Body of pancreas (tissue), 4 donors: ENCODE measurements around the gene STOX2. TPM values are rescaled to one million over a fixed set of nuclear protein-coding genes. Genes with fewer than 3 reads are reported as not detected.
A peak's percentile ranks its signal among the peaks of the same experiment; 100 is the strongest.

Experiments used
- ATAC-seq: fragments of 150-250 bp; one replicate; pipeline ENCODE4 v1.9.1; 2016
- DNase-seq, 4 donors: peaks; one replicate each; pipeline ENCODE4 v3.0.0-alpha.2; 2019
- H3K27ac ChIP-seq, 4 donors: fragments of 200-600 bp; sonication (generic); 1 replicate in 3 of 4; 2 replicates in 1 of 4; pipeline versions ENCODE4 v1.5.1 to v1.6.1; 2016 to 2019; ENCODE audit warnings: mild to moderate bottlenecking in 1 of 4, mixed read lengths in 1 of 4, moderate library complexity in 1 of 4
- H3K27me3 ChIP-seq, 2 donors: fragments of 200-600 bp; sonication (generic); one replicate each; pipeline ENCODE4 v1.6.0; 2016; ENCODE audit warnings: mild to moderate bottlenecking in 1 of 2
- H3K36me3 ChIP-seq, 2 donors: fragments of 200-600 bp; sonication (generic); replicated peaks in 1 of 2; 2 replicates each; pipeline ENCODE4 v1.5.1; 2016; ENCODE audit warnings: low read depth in 2 of 2; ENCODE audit not compliant: insufficient read depth in 1 of 2
- H3K4me1 ChIP-seq: fragments of 200-600 bp; sonication (generic); one replicate; pipeline ENCODE4 v1.6.0; 2016
- H3K4me3 ChIP-seq, 2 donors: fragments of 200-600 bp; sonication (generic); 1 replicate in 1 of 2; 2 replicates in 1 of 2; pipeline ENCODE4 v1.5.1; 2016 to 2019
- H3K9me3 ChIP-seq, 3 donors: fragments of 200-600 bp; sonication (generic); 1 replicate in 2 of 3; 2 replicates in 1 of 3; pipeline ENCODE4 v1.5.1; 2016
- POLR2A ChIP-seq, 3 donors: fragments of 450-650 bp; IDR thresholded peaks; one replicate each; pipeline ENCODE4 v1.6.1; 2016; ENCODE audit warnings: antibody characterized with exemption in 3 of 3, mild to moderate bottlenecking in 2 of 3
- WGBS, 2 donors: methylation state at CpG; one replicate each; pipeline ENCODE4 v1.1.5; 2017; 5-methylcytosine and 5-hydroxymethylcytosine counted together
- intact Hi-C: fragments of 100-400 bp; cut with DNase I; formaldehyde crosslinking; loops from one replicate; pipeline ENCODE4 v1.15.1; 2023
- total RNA-seq, 2 donors: library from RNA; depleted of rRNA; stranded (reverse); fragments of >200 nt; gene quantifications; one replicate each; pipeline ENCODE4 v1.1.0, GENCODE V29; 2016
- TF ChIP-seq, protein P1 (sequence below), 7 experiments: fragments of 450-650 bp in 4 of 7; fragments of 200-600 bp in 3 of 7; sonication (generic) in 3 of 7; IDR thresholded peaks; one replicate each; pipeline ENCODE4 v1.5.1; 2016 to 2019; ENCODE audit warnings: antibody characterized with exemption in 7 of 7

STOX2 gene, protein sequence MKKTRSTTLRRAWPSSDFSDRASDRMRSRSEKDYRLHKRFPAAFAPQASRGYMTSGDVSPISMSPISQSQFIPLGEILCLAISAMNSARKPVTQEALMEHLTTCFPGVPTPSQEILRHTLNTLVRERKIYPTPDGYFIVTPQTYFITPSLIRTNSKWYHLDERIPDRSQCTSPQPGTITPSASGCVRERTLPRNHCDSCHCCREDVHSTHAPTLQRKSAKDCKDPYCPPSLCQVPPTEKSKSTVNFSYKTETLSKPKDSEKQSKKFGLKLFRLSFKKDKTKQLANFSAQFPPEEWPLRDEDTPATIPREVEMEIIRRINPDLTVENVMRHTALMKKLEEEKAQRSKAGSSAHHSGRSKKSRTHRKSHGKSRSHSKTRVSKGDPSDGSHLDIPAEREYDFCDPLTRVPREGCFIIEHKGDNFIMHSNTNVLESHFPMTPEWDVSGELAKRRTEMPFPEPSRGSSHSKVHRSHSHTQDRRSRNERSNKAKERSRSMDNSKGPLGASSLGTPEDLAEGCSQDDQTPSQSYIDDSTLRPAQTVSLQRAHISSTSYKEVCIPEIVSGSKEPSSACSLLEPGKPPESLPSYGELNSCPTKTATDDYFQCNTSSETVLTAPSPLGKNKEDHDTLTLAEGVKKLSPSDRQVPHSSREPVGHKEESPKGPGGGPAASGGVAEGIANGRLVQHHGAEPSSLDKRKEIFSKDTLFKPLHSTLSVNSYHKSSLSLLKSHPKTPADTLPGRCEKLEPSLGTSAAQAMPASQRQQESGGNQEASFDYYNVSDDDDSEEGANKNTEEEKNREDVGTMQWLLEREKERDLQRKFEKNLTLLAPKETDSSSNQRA (N-terminal part only)
- total RNA-seq, result 10 to 100 TPM; 15.0 to 15.8 TPM

DNA sequence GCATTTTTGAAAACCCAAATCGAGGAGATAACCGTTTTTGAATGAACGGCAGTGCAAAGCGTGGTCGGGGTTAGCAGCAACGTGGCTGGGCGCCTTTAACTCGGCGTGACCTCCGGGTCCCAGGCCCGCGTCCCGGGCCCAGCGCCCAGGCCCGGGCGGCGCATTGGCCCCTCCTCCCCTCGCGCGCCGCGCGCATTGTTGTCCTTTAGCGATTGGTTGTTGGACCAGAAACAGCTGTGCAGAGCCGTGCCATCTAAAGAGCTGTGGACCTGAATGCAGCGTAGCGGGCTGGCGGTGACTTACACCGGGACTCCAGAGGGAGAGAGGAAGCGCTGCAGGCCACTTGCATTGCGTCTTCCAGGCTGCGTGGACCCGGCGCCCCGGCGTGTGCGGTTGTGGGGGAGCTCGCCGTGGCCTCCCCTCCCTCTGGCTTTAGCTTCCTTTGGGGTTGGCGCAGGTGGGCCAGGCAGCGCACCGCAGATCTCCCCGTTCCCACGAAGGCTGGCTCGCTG, at the start of gene STOX2:
TSS of gene STOX2 (plus strand) at position 227 of the 512 bp plus-strand sequence. CDS start 1,484 bp downstream, outside the sequence.
- no peaks in the 10 kb centered on the region for H3K27me3 ChIP-seq
- peak; percentile 95 for ATAC-seq
- WGBS, 2 donors, result 0% methylated on average over 15 to 45 of the region's 45 CpGs
- H3K36me3 ChIP-seq, result no peaks in the 10 kb centered on the region
- peak within 1 kb of the TSS; percentile 70 to 84 (median 80) for H3K27ac ChIP-seq
- intact Hi-C loops, result no loop called here
- H3K4me1 ChIP-seq, result peaks cover 31% of the 10 kb centered on the region
- peak; percentile 91 to 94 (median 92) for DNase-seq
- no peaks in the 10 kb centered on the region for H3K9me3 ChIP-seq
- peak; percentile 79 to 90 (median 86) for TF ChIP-seq POLR2A (IDR thresholded peaks at IDR 0.05)
- TF ChIP-seq, protein P1, sequence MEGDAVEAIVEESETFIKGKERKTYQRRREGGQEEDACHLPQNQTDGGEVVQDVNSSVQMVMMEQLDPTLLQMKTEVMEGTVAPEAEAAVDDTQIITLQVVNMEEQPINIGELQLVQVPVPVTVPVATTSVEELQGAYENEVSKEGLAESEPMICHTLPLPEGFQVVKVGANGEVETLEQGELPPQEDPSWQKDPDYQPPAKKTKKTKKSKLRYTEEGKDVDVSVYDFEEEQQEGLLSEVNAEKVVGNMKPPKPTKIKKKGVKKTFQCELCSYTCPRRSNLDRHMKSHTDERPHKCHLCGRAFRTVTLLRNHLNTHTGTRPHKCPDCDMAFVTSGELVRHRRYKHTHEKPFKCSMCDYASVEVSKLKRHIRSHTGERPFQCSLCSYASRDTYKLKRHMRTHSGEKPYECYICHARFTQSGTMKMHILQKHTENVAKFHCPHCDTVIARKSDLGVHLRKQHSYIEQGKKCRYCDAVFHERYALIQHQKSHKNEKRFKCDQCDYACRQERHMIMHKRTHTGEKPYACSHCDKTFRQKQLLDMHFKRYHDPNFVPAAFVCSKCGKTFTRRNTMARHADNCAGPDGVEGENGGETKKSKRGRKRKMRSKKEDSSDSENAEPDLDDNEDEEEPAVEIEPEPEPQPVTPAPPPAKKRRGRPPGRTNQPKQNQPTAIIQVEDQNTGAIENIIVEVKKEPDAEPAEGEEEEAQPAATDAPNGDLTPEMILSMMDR (IDR thresholded peaks at IDR 0.05), result peak in 3 of 7 experiments; percentile 11 to 26 (median 21)
- peak within 1 kb of the TSS; percentile 43 to 53 for H3K4me3 ChIP-seq

- ATAC-seq, result no peak
- H3K27ac ChIP-seq, result no peak overlapping the region
- no peak for DNase-seq
- no peaks in the 10 kb centered on the region for H3K27me3 ChIP-seq
- WGBS, 2 donors, result 77 to 84% methylated on average over 11 to 14 of the region's 14 CpGs
- intact Hi-C loops, result no loop called here
- TF ChIP-seq POLR2A (IDR thresholded peaks at IDR 0.05), result no peak
- H3K9me3 ChIP-seq, result no peaks in the 10 kb centered on the region
- H3K4me1 ChIP-seq, result no peaks in the 10 kb centered on the region
- no peak overlapping the region for H3K4me3 ChIP-seq
- H3K36me3 ChIP-seq, result no peaks in the 10 kb centered on the region
Measured at GRCh38 chr4:183855323-183856190, 49.5 kb upstream of the STOX2 start.

- TF ChIP-seq, protein P1 (IDR thresholded peaks at IDR 0.05), result no peak
- no peak for TF ChIP-seq POLR2A (IDR thresholded peaks at IDR 0.05)
- WGBS, 2 donors, result 54 to 56% methylated on average over 5 of the region's 5 CpGs
- Histone ChIP-seq H3K27ac (no peak overlapping the region), H3K27me3 (no peaks in the 10 kb centered on the region), H3K9me3 (no peaks in the 10 kb centered on the region), H3K4me1 (no peaks in the 10 kb centered on the region), H3K36me3 (no peaks in the 10 kb centered on the region), H3K4me3 (no peak overlapping the region)
- DNase-seq, result no peak
- intact Hi-C loops, result no loop called here
- ATAC-seq, result no peak
Measured at GRCh38 chr4:183857040-183857439, 48.1 kb upstream of the STOX2 start.

DNA sequence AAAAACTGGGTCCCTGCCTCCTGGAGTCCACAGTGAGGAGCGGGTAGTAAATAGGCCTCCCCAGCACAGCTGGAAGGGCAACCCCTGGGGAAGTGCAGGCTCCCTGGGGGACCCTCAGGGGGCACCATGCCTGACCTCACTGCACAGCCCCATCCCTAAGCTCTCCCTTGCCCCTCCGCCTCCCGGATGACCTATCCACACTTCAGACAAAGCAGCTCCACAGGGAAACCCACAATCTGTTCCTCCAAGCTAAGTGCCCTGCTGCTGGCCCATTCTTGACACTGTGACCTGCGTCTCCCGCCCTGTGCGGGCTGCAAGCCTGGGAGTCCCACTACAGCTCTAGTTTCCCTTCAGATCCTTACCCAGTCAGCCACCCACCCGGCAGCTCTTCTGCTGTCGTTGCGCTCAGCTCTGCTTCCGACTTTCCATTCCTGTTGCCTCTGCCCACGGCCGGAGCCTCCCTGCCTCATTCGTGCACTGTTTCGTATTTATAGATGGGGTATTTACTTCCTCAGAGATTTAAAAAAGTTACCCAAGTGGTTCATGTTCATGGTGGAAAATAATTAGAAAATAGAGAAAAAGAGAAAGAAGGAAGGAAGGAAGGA, 47.0 kb upstream of the STOX2 start:
- 72 to 82% methylated on average over 14 of the region's 14 CpGs for WGBS, 2 donors
- H3K27me3 ChIP-seq, result no peaks in the 10 kb centered on the region
- intact Hi-C loops, result no loop called here
- no peaks in the 10 kb centered on the region for H3K9me3 ChIP-seq
- ATAC-seq (no peak), DNase-seq (no peak)
- no peak overlapping the region for H3K27ac ChIP-seq
- no peaks in the 10 kb centered on the region for H3K4me1 ChIP-seq
- H3K4me3 ChIP-seq, result no peak overlapping the region
- TF ChIP-seq POLR2A (IDR thresholded peaks at IDR 0.05), result no peak
- TF ChIP-seq, protein P1 (IDR thresholded peaks at IDR 0.05), result no peak
- H3K36me3 ChIP-seq, result no peaks in the 10 kb centered on the region
